Panc1 (cell line): Measurements from ENCODE around the gene LDLRAD4. TPM values are rescaled to one million over a fixed set of nuclear protein-coding genes. Genes with fewer than 3 reads are reported as not detected.

Experiments
- ATAC-seq: fragments of 200-7000 bp; cut with Tn5 transposase; 2 replicates; pipeline ENCODE4 v1.9.1; 2020; ENCODE audit warnings: mild to moderate bottlenecking, moderate library complexity
- BruUV-seq: library from RNA; stranded (reverse); fragments of 400-500 nt; replicated peaks from 2 replicates; lab custom pipeline; 2021; lab: Mats Ljungman, UMichigan
- CTCF ChIA-PET: fragments of 300-600 bp; sonication (Branson Sonifier 250); formaldehyde crosslinking; loops from one replicate; lab custom pipeline; 2022; ENCODE audit warnings: antibody characterized with exemption; lab: Charles Lee
- POLR2A ChIA-PET: fragments of 300-600 bp; sonication (Branson Sonifier 250); formaldehyde crosslinking; loops from one replicate; lab custom pipeline; 2022; ENCODE audit warnings: antibody characterized with exemption; lab: Charles Lee
- DNase-seq: peaks from one replicate; pipeline ENCODE4 v3.0.0-alpha.2; 2010; ENCODE audit warnings: low read depth, low spot score
- H3K27ac ChIP-seq: 2 replicates; pipeline ENCODE4 v1.5.1; 2011; ENCODE audit warnings: mild to moderate bottlenecking, low read length, inconsistent platforms
- H3K27me3 ChIP-seq: fragments of 200-500 bp; sonication (Bioruptor generic); 2 replicates; pipeline ENCODE4 v1.6.0; 2014; ENCODE audit warnings: low read length, inconsistent platforms; ENCODE audit not compliant: control insufficient read depth, insufficient read depth
- H3K36me3 ChIP-seq: fragments of 200-500 bp; sonication (Bioruptor generic); 2 replicates; pipeline ENCODE4 v1.5.1; 2014; ENCODE audit warnings: inconsistent platforms, mild to moderate bottlenecking, low read length, moderate library complexity; ENCODE audit not compliant: control insufficient read depth, insufficient read depth
- H3K4me1 ChIP-seq: 2 replicates; pipeline ENCODE4 v1.5.1; 2011; ENCODE audit warnings: inconsistent platforms, mild to moderate bottlenecking, low read length, moderate library complexity; ENCODE audit not compliant: control insufficient read depth, insufficient read depth
- H3K4me3 ChIP-seq, 2 experiments: 2 replicates each; pipeline ENCODE4 v1.5.1; 2011 to 2012; ENCODE audit warnings: low read depth in 2 of 2, low read length in 2 of 2, mild to moderate bottlenecking in 2 of 2, inconsistent platforms in 1 of 2, moderate library complexity in 1 of 2
- H3K9me3 ChIP-seq: fragments of 200-500 bp; sonication (Bioruptor generic); 2 replicates; pipeline ENCODE4 v1.5.1; 2014; ENCODE audit warnings: low read depth, mild to moderate bottlenecking, inconsistent platforms, low read length, moderate library complexity; ENCODE audit not compliant: control insufficient read depth, insufficient read depth
- CTCF ChIP-seq: fragments of 450-650 bp; IDR thresholded peaks from 2 replicates; pipeline ENCODE4 v1.5.1; 2017; ENCODE audit warnings: mild to moderate bottlenecking
- POLR2AphosphoS5 ChIP-seq: IDR thresholded peaks from 2 replicates; pipeline ENCODE4 v1.6.1; 2012; ENCODE audit warnings: mild to moderate bottlenecking, low read depth, low read length, moderate library complexity
- REST ChIP-seq, 2 experiments: IDR thresholded peaks; 2 replicates each; pipeline ENCODE4 v1.6.1; 2011 to 2012; ENCODE audit warnings: low read depth in 2 of 2, control low read depth in 1 of 2, low read length in 1 of 2, mild to moderate bottlenecking in 1 of 2, moderate library complexity in 1 of 2; ENCODE audit not compliant: insufficient read depth in 1 of 2
- SIN3A ChIP-seq: IDR thresholded peaks from 2 replicates; pipeline ENCODE4 v1.6.1; 2012; ENCODE audit warnings: low read depth, mild to moderate bottlenecking, low read length, moderate library complexity, borderline replicate concordance; ENCODE audit not compliant: insufficient read depth
- TCF7L2 ChIP-seq: IDR thresholded peaks from 2 replicates; pipeline ENCODE4 v1.6.1; 2011; ENCODE audit warnings: mild to moderate bottlenecking, low read depth, low read length, inconsistent platforms
- in situ Hi-C: cut with HindIII; loops from 2 replicates; pipeline ENCODE4 v1.10.0; 2016; ENCODE audit warnings: low sequenced_read_pairs, low pct_unique_long_range_greater_than_20kb
- intact Hi-C: fragments of 100-400 bp; cut with micrococcal nuclease; formaldehyde crosslinking; loops from one replicate; pipeline ENCODE4 v1.10.0; 2022; ENCODE audit not compliant: unreplicated experiment
- total RNA-seq: library from RNA; stranded (reverse); gene quantifications from one replicate; pipeline ENCODE4 v1.2.1, GENCODE V29; 2021; ENCODE audit not compliant: unreplicated experiment

LDLRAD4 gene
- total RNA-seq, 1 experiment from 2014 or later: 0.28 TPM

GRCh38 chr18:13471971-13472628 lies 253.5 kb downstream of the LDLRAD4 start:
- ChIA-PET POLR2A (no interaction called here), CTCF (no interaction called here)
- no TSS peak for BruUV-seq
- ATAC-seq (no peak), DNase-seq (no peak)
- in situ Hi-C loops (no loop called here), intact Hi-C loops (no loop called here)
- Histone ChIP-seq H3K9me3 (no peaks in the 10 kb centered on the region), H3K27ac (no peak overlapping the region), H3K36me3 (no peaks in the 10 kb centered on the region), H3K27me3 (no peaks in the 10 kb centered on the region; the same call in 1 of the 2 replicates), H3K4me1 (no peaks in the 10 kb centered on the region), H3K4me3 (no peak overlapping the region)
- TF ChIP-seq SIN3A (no peak), CTCF (no peak), POLR2AphosphoS5 (no peak), REST (IDR thresholded peaks at IDR 0.05; ENCODE audit: insufficient read depth in 1 of 2, low read depth in 2 of 2, low read length in 1 of 2) (no peak), TCF7L2 (no peak)

GRCh38 chr18:13473751-13474150 lies 255.2 kb downstream of the LDLRAD4 start:
- intact Hi-C loops (no loop called here), in situ Hi-C loops (no loop called here)
- H3K9me3 ChIP-seq: no peaks in the 10 kb centered on the region
- H3K4me1 ChIP-seq: no peaks in the 10 kb centered on the region
- no peaks in the 10 kb centered on the region for H3K27me3 ChIP-seq
- BruUV-seq: no TSS peak
- no peak overlapping the region for H3K27ac ChIP-seq
- ChIA-PET CTCF (no interaction called here), POLR2A (no interaction called here)
- TF ChIP-seq TCF7L2 (no peak), POLR2AphosphoS5 (no peak), REST (IDR thresholded peaks at IDR 0.05; ENCODE audit: insufficient read depth in 1 of 2, low read depth in 2 of 2, low read length in 1 of 2) (no peak)
- no peaks in the 10 kb centered on the region for H3K36me3 ChIP-seq
- no peak for ATAC-seq
- DNase-seq: no peak
- H3K4me3 ChIP-seq: no peak overlapping the region
